IPS-15b (cell line): Measurements from ENCODE around the gene MAPK1.
"Not testable (repeated sequence)": the region's sequence is repeated elsewhere in the genome, so short reads cannot be mapped to it uniquely, and the experiment has no call there.

Experiments used
- H3K27me3 ChIP-seq: one replicate; pipeline ENCODE4 v1.6.1; 2013; ENCODE audit warnings: low read length; ENCODE audit not compliant: control insufficient read depth, insufficient read depth
- H3K36me3 ChIP-seq: one replicate; pipeline ENCODE4 v1.6.1; 2013; ENCODE audit warnings: low read length; ENCODE audit not compliant: control insufficient read depth, insufficient read depth
- H3K4me1 ChIP-seq: one replicate; pipeline ENCODE4 v1.6.1; 2013; ENCODE audit warnings: mild to moderate bottlenecking, low read length; ENCODE audit not compliant: control insufficient read depth, insufficient read depth
- H3K4me3 ChIP-seq: one replicate; pipeline ENCODE4 v1.5.1; 2013; ENCODE audit warnings: low read depth, low read length
- H3K9ac ChIP-seq: one replicate; pipeline ENCODE4 v1.6.1; 2013; ENCODE audit warnings: low read depth, mild to moderate bottlenecking, low read length
- H3K9me3 ChIP-seq: one replicate; pipeline ENCODE4 v1.6.1; 2013; ENCODE audit warnings: mild to moderate bottlenecking, low read length; ENCODE audit not compliant: control insufficient read depth, insufficient read depth

The MAPK1 gene

GRCh38 chr22:21858025-21858764 is 9.2 kb downstream of the MAPK1 start:
- H3K9ac ChIP-seq, result peak overlapping the region; percentile 5
- no peak overlapping the region for H3K4me3 ChIP-seq
- no peaks in the 10 kb centered on the region for H3K27me3 ChIP-seq
- H3K4me1 ChIP-seq, result peaks cover 11% of the 10 kb centered on the region
- no peaks in the 10 kb centered on the region for H3K36me3 ChIP-seq
- H3K9me3 ChIP-seq, result no peaks in the 10 kb centered on the region

- no peaks in the 10 kb centered on the region for H3K9me3 ChIP-seq
- no peaks in the 10 kb centered on the region for H3K27me3 ChIP-seq
- peak overlapping the region; percentile 5 for H3K9ac ChIP-seq
- H3K36me3 ChIP-seq, result no peaks in the 10 kb centered on the region
- H3K4me3 ChIP-seq, result no peak overlapping the region
- H3K4me1 ChIP-seq, result peaks cover 11% of the 10 kb centered on the region
Measured at GRCh38 chr22:21857481-21857914, 9.9 kb downstream of the MAPK1 start.

- peaks cover 9% of the 10 kb centered on the region for H3K4me1 ChIP-seq
- H3K27me3 ChIP-seq, result no peaks in the 10 kb centered on the region
- H3K4me3 ChIP-seq, result no peak overlapping the region
- no peak overlapping the region for H3K9ac ChIP-seq
- no peaks in the 10 kb centered on the region for H3K36me3 ChIP-seq
- H3K9me3 ChIP-seq, result no peaks in the 10 kb centered on the region
Measured at GRCh38 chr22:21856868-21857267, 10.6 kb downstream of the MAPK1 start.

- Histone ChIP-seq H3K9ac (no peak overlapping the region), H3K27me3 (no peaks in the 10 kb centered on the region), H3K4me3 (no peak overlapping the region), H3K36me3 (no peaks in the 10 kb centered on the region), H3K9me3 (no peaks in the 10 kb centered on the region), H3K4me1 (peaks cover 4% of the 10 kb centered on the region)
Measured at GRCh38 chr22:21856197-21856596, 11.2 kb downstream of the MAPK1 start.

GRCh38 chr22:21855676-21856075 is 11.8 kb downstream of the MAPK1 start:
- no peaks in the 10 kb centered on the region for H3K36me3 ChIP-seq
- no peak overlapping the region for H3K9ac ChIP-seq
- no peaks in the 10 kb centered on the region for H3K27me3 ChIP-seq

GRCh38 chr22:21850660-21851059 is 16.8 kb downstream of the MAPK1 start:
- H3K36me3 ChIP-seq, result no peaks in the 10 kb centered on the region
- no peak overlapping the region for H3K9ac ChIP-seq
- peaks cover 3% of the 10 kb centered on the region for H3K4me1 ChIP-seq
- no peaks in the 10 kb centered on the region for H3K27me3 ChIP-seq
- H3K9me3 ChIP-seq, result no peaks in the 10 kb centered on the region
- no peak overlapping the region for H3K4me3 ChIP-seq

More at GRCh38 chr22:21855676-21856075, 11.8 kb downstream of the MAPK1 start:
- Histone ChIP-seq H3K9me3 (no peaks in the 10 kb centered on the region), H3K4me1 (peaks cover 3% of the 10 kb centered on the region), H3K4me3 (no peak overlapping the region)

GRCh38 chr22:21849489-21849888 is 18.0 kb downstream of the MAPK1 start:
- Histone ChIP-seq H3K4me3 (no peak overlapping the region), H3K27me3 (no peaks in the 10 kb centered on the region), H3K4me1 (no peaks in the 10 kb centered on the region), H3K9ac (no peak overlapping the region), H3K36me3 (no peaks in the 10 kb centered on the region), H3K9me3 (no peaks in the 10 kb centered on the region)

- H3K9me3 ChIP-seq, H3K9ac ChIP-seq, H3K4me3 ChIP-seq, H3K27me3 ChIP-seq, H3K4me1 ChIP-seq, H3K36me3 ChIP-seq: not testable (repeated sequence)
Measured at GRCh38 chr22:21848057-21848456, 19.4 kb downstream of the MAPK1 start.

DNA sequence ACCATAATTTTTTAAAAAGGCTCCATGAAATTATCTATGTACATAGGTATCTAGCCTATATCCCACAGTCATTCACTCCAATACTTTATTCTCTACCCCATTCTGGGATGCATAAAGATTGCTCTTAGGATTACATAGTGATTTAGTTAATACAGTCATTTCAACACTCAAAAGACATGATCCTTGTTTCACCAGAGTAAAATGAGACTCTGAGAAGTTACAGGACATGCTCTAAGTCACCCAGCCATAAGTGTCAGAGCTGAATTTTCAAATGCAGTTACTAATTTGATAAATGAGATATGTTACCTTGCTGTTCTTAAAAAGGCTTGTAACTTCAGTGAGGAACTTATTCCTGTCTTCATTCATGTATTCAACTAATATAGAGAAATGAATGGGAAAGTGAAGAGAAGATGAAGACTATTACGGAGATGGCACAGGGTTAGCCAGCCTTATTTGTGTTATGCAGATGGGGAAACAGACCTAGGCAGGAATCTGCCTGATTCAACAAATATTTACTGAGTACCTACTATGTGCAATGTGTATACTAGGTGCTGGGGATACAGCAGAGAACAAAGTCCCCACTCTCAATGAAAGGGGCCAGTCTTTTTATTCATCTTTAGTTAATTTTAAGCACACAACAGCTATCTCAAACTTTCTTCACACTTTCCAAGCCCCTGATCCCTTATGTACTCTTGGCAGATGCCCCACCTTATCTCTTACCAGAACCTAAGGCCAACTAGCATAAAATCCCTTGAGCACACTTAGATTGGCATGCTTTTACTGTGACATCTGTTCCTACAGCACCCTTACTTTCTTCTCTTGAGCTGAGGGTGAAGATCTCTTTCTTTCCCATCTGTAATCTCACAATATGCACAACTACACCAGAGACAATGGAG is 21.6 kb downstream of the MAPK1 start:
- H3K4me1 ChIP-seq, result no peaks in the 10 kb centered on the region
- no peaks in the 10 kb centered on the region for H3K27me3 ChIP-seq
- H3K9ac ChIP-seq, result no peak overlapping the region
- H3K36me3 ChIP-seq, result no peaks in the 10 kb centered on the region
- no peaks in the 10 kb centered on the region for H3K9me3 ChIP-seq
- no peak overlapping the region for H3K4me3 ChIP-seq

GRCh38 chr22:21842946-21843345 is 24.5 kb downstream of the MAPK1 start:
- H3K36me3 ChIP-seq, result no peaks in the 10 kb centered on the region
- H3K9ac ChIP-seq, result no peak overlapping the region
- no peaks in the 10 kb centered on the region for H3K9me3 ChIP-seq
- H3K4me1 ChIP-seq, result no peaks in the 10 kb centered on the region
- no peak overlapping the region for H3K4me3 ChIP-seq
- H3K27me3 ChIP-seq, result no peaks in the 10 kb centered on the region

GRCh38 chr22:21841422-21841821 is 26.0 kb downstream of the MAPK1 start:
- H3K9ac ChIP-seq, result no peak overlapping the region
- no peaks in the 10 kb centered on the region for H3K9me3 ChIP-seq
- no peaks in the 10 kb centered on the region for H3K36me3 ChIP-seq
- H3K4me1 ChIP-seq, result peaks cover 3% of the 10 kb centered on the region
- no peaks in the 10 kb centered on the region for H3K27me3 ChIP-seq
- no peak overlapping the region for H3K4me3 ChIP-seq
